HepG2 (cell line): ENCODE measurements around the gene TOMM22. TPM values are rescaled to one million over a fixed set of nuclear protein-coding genes. Genes with fewer than 3 reads are reported as not detected.

Experiments
- ARNT2 ChIP-seq: sonication (generic); formaldehyde crosslinking; IDR thresholded peaks from 2 replicates; pipeline ENCODE4 v1.8.0; 2022; ENCODE audit warnings: mild to moderate bottlenecking, low read depth, missing genetic modification reagents, moderate library complexity
- FOXC1 ChIP-seq: sonication (generic); formaldehyde crosslinking; IDR thresholded peaks from 2 replicates; pipeline ENCODE4 v1.8.0; 2022; ENCODE audit warnings: mild to moderate bottlenecking, missing genetic modification reagents, borderline replicate concordance
- GMEB2 ChIP-seq: IDR thresholded peaks from 2 replicates; pipeline ENCODE4 v1.6.1; 2016; ENCODE audit warnings: missing biosample characterization, missing genetic modification reagents, low read depth
- NCOA2 ChIP-seq: sonication (generic); formaldehyde crosslinking; IDR thresholded peaks from 2 replicates; pipeline ENCODE4 v1.8.0; 2022; ENCODE audit warnings: inconsistent platforms
- NFKBIZ ChIP-seq: IDR thresholded peaks from 2 replicates; pipeline ENCODE4 v1.6.1; 2018; ENCODE audit warnings: missing genetic modification reagents, missing compliant biosample characterization
- NRL ChIP-seq: sonication (generic); formaldehyde crosslinking; IDR thresholded peaks from 2 replicates; pipeline ENCODE4 v1.5.0; 2020; ENCODE audit warnings: missing genetic modification reagents, mild to moderate bottlenecking, moderate library complexity, borderline replicate concordance
- PHF21A ChIP-seq: sonication (generic); formaldehyde crosslinking; IDR thresholded peaks from 2 replicates; pipeline ENCODE4 v1.5.0; 2020; ENCODE audit warnings: mild to moderate bottlenecking, missing genetic modification reagents
- SAFB2 ChIP-seq: sonication (generic); formaldehyde crosslinking; IDR thresholded peaks from 2 replicates; pipeline ENCODE4 v1.5.1; 2020; ENCODE audit warnings: missing genetic modification reagents, low read depth, mild to moderate bottlenecking, borderline replicate concordance
- SPEN ChIP-seq: sonication (generic); formaldehyde crosslinking; IDR thresholded peaks from 2 replicates; pipeline ENCODE4 v1.5.1; 2020; ENCODE audit warnings: low read depth, mild to moderate bottlenecking, missing genetic modification reagents
- TFAP4 ChIP-seq: sonication (generic); IDR thresholded peaks from 2 replicates; pipeline ENCODE4 v1.6.1; 2016; ENCODE audit warnings: low read depth, borderline replicate concordance
- ZNF230 ChIP-seq: sonication (generic); formaldehyde crosslinking; IDR thresholded peaks from 2 replicates; pipeline ENCODE4 v1.4.0; 2020; ENCODE audit warnings: mild to moderate bottlenecking, missing genetic modification reagents
- ZNF292 ChIP-seq: sonication (generic); formaldehyde crosslinking; IDR thresholded peaks from 2 replicates; pipeline ENCODE4 v1.8.1; 2022; ENCODE audit warnings: mild to moderate bottlenecking, low read depth, missing genetic modification reagents, borderline replicate concordance
- ZNF776 ChIP-seq: sonication (generic); formaldehyde crosslinking; IDR thresholded peaks from 2 replicates; pipeline ENCODE4 v1.4.0; 2020; ENCODE audit warnings: mild to moderate bottlenecking, missing genetic modification reagents
- ZSCAN12 ChIP-seq: sonication (generic); formaldehyde crosslinking; IDR thresholded peaks from 2 replicates; pipeline ENCODE4 v1.9.0; 2021; ENCODE audit warnings: mild to moderate bottlenecking, missing genetic modification reagents
- polyA plus RNA-seq, 8 experiments: library from polyadenylated mRNA; depleted of rRNA in 3 of 8; stranded (reverse) in 7 of 8; unstranded in 1 of 8; fragments of >200 nt; fragmentation: Illumina TruSeq in 4 of 8; extraction: Trizol in 4 of 8; gene quantifications; 2 replicates each; pipeline versions ENCODE4 v1.2.1 to v1.2.3, GENCODE V29; 2011 to 2016; ENCODE audit warnings: low read depth in 4 of 8, missing spikeins in 1 of 8, mixed read lengths in 1 of 8; ENCODE audit not compliant: insufficient read depth in 1 of 8
- total RNA-seq, 5 experiments: library from RNA; depleted of rRNA; stranded (reverse); fragments of >200 nt; fragmentation: Illumina TruSeq; extraction: Trizol; gene quantifications; 2 replicates each; pipeline ENCODE4 v1.2.3, GENCODE V29; 2016; ENCODE audit warnings: low read depth in 1 of 5
- TF ChIP-seq, protein P1 (sequence below): sonication (generic); formaldehyde crosslinking; IDR thresholded peaks from 2 replicates; pipeline ENCODE4 v1.4.0; 2020; ENCODE audit warnings: mild to moderate bottlenecking, low read depth, missing genetic modification reagents
- TF ChIP-seq, protein P2 (sequence below): sonication (generic); formaldehyde crosslinking; IDR thresholded peaks from 2 replicates; pipeline ENCODE4 v1.8.1; 2022; ENCODE audit warnings: low read depth, mild to moderate bottlenecking, missing genetic modification reagents
- TF ChIP-seq, protein P3 (sequence below): sonication (generic); formaldehyde crosslinking; IDR thresholded peaks from 2 replicates; pipeline ENCODE4 v1.4.0; 2020; ENCODE audit warnings: missing genetic modification reagents, borderline replicate concordance

Gene TOMM22
- total and polyA plus RNA-seq, 2 of the 13 experiments (the other 11 are each of a cell fraction or from before 2014, with no cell fraction given): 46.9 to 118 TPM

GRCh38 chr22:38705235-38706100 is 23.7 kb downstream of the TOMM22 start, which contains the start of gene GTPBP1 (continued):
- TF ChIP-seq NRL (CRISPR knock-in tag) (no peak), ZNF292 (no peak), ZSCAN12 (CRISPR knock-in tag) (no peak), PHF21A (CRISPR knock-in tag) (peak; percentile 64; the same call in 1 of the 2 replicates), FOXC1 (CRISPR knock-in tag) (no peak), ZNF776 (CRISPR knock-in tag) (no peak), NCOA2 (CRISPR knock-in tag) (peak; percentile 18; the same call in 1 of the 2 replicates), SAFB2 (CRISPR knock-in tag) (no peak; the same call in 1 of the 2 replicates), SPEN (CRISPR knock-in tag) (peak; percentile 70; the same call in 1 of the 2 replicates), GMEB2 (CRISPR knock-in tag) (no peak; the same call in 1 of the 2 replicates), NFKBIZ (no peak), ZNF230 (CRISPR knock-in tag) (no peak), ARNT2 (CRISPR knock-in tag) (0 out of 2 replicates have a peak, but pooled peaks have one; percentile 56), TFAP4 (no peak; the same call in 1 of the 2 replicates)
- TF ChIP-seq, protein P1, sequence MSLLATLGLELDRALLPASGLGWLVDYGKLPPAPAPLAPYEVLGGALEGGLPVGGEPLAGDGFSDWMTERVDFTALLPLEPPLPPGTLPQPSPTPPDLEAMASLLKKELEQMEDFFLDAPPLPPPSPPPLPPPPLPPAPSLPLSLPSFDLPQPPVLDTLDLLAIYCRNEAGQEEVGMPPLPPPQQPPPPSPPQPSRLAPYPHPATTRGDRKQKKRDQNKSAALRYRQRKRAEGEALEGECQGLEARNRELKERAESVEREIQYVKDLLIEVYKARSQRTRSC (CRISPR knock-in tag): no peak
- TF ChIP-seq, protein P2, sequence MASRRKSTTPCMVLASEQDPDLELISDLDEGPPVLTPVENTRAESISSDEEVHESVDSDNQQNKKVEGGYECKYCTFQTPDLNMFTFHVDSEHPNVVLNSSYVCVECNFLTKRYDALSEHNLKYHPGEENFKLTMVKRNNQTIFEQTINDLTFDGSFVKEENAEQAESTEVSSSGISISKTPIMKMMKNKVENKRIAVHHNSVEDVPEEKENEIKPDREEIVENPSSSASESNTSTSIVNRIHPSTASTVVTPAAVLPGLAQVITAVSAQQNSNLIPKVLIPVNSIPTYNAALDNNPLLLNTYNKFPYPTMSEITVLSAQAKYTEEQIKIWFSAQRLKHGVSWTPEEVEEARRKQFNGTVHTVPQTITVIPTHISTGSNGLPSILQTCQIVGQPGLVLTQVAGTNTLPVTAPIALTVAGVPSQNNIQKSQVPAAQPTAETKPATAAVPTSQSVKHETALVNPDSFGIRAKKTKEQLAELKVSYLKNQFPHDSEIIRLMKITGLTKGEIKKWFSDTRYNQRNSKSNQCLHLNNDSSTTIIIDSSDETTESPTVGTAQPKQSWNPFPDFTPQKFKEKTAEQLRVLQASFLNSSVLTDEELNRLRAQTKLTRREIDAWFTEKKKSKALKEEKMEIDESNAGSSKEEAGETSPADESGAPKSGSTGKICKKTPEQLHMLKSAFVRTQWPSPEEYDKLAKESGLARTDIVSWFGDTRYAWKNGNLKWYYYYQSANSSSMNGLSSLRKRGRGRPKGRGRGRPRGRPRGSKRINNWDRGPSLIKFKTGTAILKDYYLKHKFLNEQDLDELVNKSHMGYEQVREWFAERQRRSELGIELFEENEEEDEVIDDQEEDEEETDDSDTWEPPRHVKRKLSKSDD (CRISPR knock-in tag): no peak
- TF ChIP-seq, protein P3, sequence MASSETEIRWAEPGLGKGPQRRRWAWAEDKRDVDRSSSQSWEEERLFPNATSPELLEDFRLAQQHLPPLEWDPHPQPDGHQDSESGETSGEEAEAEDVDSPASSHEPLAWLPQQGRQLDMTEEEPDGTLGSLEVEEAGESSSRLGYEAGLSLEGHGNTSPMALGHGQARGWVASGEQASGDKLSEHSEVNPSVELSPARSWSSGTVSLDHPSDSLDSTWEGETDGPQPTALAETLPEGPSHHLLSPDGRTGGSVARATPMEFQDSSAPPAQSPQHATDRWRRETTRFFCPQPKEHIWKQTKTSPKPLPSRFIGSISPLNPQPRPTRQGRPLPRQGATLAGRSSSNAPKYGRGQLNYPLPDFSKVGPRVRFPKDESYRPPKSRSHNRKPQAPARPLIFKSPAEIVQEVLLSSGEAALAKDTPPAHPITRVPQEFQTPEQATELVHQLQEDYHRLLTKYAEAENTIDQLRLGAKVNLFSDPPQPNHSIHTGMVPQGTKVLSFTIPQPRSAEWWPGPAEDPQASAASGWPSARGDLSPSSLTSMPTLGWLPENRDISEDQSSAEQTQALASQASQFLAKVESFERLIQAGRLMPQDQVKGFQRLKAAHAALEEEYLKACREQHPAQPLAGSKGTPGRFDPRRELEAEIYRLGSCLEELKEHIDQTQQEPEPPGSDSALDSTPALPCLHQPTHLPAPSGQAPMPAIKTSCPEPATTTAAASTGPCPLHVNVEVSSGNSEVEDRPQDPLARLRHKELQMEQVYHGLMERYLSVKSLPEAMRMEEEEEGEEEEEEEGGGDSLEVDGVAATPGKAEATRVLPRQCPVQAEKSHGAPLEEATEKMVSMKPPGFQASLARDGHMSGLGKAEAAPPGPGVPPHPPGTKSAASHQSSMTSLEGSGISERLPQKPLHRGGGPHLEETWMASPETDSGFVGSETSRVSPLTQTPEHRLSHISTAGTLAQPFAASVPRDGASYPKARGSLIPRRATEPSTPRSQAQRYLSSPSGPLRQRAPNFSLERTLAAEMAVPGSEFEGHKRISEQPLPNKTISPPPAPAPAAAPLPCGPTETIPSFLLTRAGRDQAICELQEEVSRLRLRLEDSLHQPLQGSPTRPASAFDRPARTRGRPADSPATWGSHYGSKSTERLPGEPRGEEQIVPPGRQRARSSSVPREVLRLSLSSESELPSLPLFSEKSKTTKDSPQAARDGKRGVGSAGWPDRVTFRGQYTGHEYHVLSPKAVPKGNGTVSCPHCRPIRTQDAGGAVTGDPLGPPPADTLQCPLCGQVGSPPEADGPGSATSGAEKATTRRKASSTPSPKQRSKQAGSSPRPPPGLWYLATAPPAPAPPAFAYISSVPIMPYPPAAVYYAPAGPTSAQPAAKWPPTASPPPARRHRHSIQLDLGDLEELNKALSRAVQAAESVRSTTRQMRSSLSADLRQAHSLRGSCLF: no peak
